GM23248 (cell line): ENCODE results near the gene PGS1. TPM values are rescaled to one million over a fixed set of nuclear protein-coding genes. Genes with fewer than 3 reads are reported as not detected.

Experiments
- DNase-seq: peaks from one replicate; pipeline ENCODE4 v3.0.0-alpha.2; 2015
- H2AFZ ChIP-seq: fragments of 200-600 bp; sonication (generic); 2 replicates; pipeline ENCODE4 v1.6.1; 2016; ENCODE audit warnings: antibody characterized with exemption
- H3F3A ChIP-seq: fragments of 200-600 bp; sonication (generic); 2 replicates; pipeline ENCODE4 v1.6.1; 2016; ENCODE audit warnings: mild to moderate bottlenecking, antibody characterized with exemption, mixed run types; ENCODE audit not compliant: insufficient read depth
- H3K27ac ChIP-seq: fragments of 200-600 bp; sonication (generic); 2 replicates; pipeline ENCODE4 v1.5.1; 2016; ENCODE audit warnings: mild to moderate bottlenecking
- H3K27me3 ChIP-seq: fragments of 200-600 bp; sonication (generic); replicated peaks from 2 replicates; pipeline ENCODE4 v1.6.1; 2016; ENCODE audit warnings: mild to moderate bottlenecking; ENCODE audit not compliant: insufficient read depth
- H3K36me3 ChIP-seq: fragments of 200-600 bp; sonication (generic); 2 replicates; pipeline ENCODE4 v1.6.1; 2016; ENCODE audit warnings: low read depth, mild to moderate bottlenecking
- H3K4me1 ChIP-seq: fragments of 200-600 bp; sonication (generic); 2 replicates; pipeline ENCODE4 v1.6.1; 2016; ENCODE audit warnings: mild to moderate bottlenecking; ENCODE audit not compliant: insufficient read depth
- H3K4me2 ChIP-seq: fragments of 200-600 bp; sonication (generic); one replicate; pipeline ENCODE4 v1.6.1; 2016; ENCODE audit warnings: mild to moderate bottlenecking; ENCODE audit not compliant: unreplicated experiment
- H3K4me3 ChIP-seq: fragments of 200-600 bp; sonication (generic); 2 replicates; pipeline ENCODE4 v1.5.1; 2016; ENCODE audit warnings: mild to moderate bottlenecking
- H3K79me2 ChIP-seq: fragments of 200-600 bp; sonication (generic); 2 replicates; pipeline ENCODE4 v1.6.1; 2016; ENCODE audit warnings: mild to moderate bottlenecking; ENCODE audit not compliant: insufficient read depth
- H3K9ac ChIP-seq: fragments of 200-600 bp; sonication (generic); 2 replicates; pipeline ENCODE4 v1.6.1; 2016; ENCODE audit warnings: mild to moderate bottlenecking
- H3K9me2 ChIP-seq: fragments of 200-600 bp; sonication (generic); 2 replicates; pipeline ENCODE4 v1.6.1; 2016; ENCODE audit warnings: mixed run types, mild to moderate bottlenecking, moderate library complexity; ENCODE audit not compliant: insufficient read depth
- H3K9me3 ChIP-seq: fragments of 200-600 bp; sonication (generic); one replicate; pipeline ENCODE4 v1.6.1; 2017; ENCODE audit warnings: low read depth
- H4K20me1 ChIP-seq: fragments of 200-600 bp; sonication (generic); 2 replicates; pipeline ENCODE4 v1.6.0; 2016; ENCODE audit not compliant: insufficient read depth
- EZH2 ChIP-seq: fragments of 200-600 bp; sonication (generic); IDR thresholded peaks from 2 replicates; pipeline ENCODE4 v1.6.1; 2018; ENCODE audit warnings: antibody characterized with exemption, mild to moderate bottlenecking; ENCODE audit not compliant: insufficient read depth, poor library complexity, severe bottlenecking
- EZH2phosphoT487 ChIP-seq: fragments of 200-600 bp; sonication (generic); IDR thresholded peaks from 2 replicates; pipeline ENCODE4 v1.6.1; 2018; ENCODE audit warnings: antibody characterized with exemption, moderate library complexity, mild to moderate bottlenecking, low read depth; ENCODE audit not compliant: insufficient read depth
- WGBS, 2 experiments: methylation state at CpG; one replicate each; pipeline ENCODE4 v1.1.6; 2015 to 2017; ENCODE audit warnings: low lambda C conversion rate in 2 of 2, low coverage in 1 of 2; ENCODE audit errors: missing lambda C conversion rate in 2 of 2; 5-methylcytosine and 5-hydroxymethylcytosine counted together
- in situ Hi-C: fragments of 300-500 bp; cut with MboI; formaldehyde crosslinking; loops from 2 replicates; pipeline ENCODE4 v1.15.0; 2020
- polyA plus RNA-seq: library from polyadenylated mRNA; unstranded; fragments of >200 nt; fragmentation: Nextera tagmentation; extraction: Ambion mirVana; gene quantifications from 2 replicates; pipeline ENCODE4 v1.2.1, GENCODE V29; 2016
- total RNA-seq: library from RNA; depleted of rRNA; stranded (reverse); fragments of >200 nt; shearing (Covaris generic); gene quantifications from 2 replicates; pipeline ENCODE4 v1.2.3, GENCODE V29; 2014

The PGS1 gene
- total and polyA plus RNA-seq, 2 experiments from 2014 or later: 30.2 to 32.5 TPM

DNA sequence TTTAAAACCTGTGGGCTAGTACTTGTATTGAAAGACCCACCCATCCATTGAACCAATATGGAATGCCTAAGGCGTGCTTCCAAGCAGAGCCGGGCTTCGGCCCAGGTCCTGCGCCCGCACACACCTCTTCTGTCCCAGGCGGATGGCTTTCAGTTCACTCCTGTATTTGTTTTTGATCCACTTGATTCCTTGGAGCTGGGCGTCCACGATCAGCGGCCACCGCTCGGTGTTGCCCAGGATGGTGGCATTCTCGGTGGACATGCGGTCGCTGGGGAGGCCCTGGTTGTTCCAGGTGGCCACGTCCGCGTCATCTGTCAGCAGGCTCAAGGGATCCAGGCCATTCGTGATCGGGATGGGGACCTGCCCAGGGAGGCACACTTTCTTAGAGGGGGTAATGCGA is 75.9 kb downstream of the PGS1 start:
- no peak overlapping the region for H3K9ac ChIP-seq
- DNase-seq: no peak
- no peaks in the 10 kb centered on the region for H3K9me3 ChIP-seq
- no peaks in the 10 kb centered on the region for H3K36me3 ChIP-seq
- no peak overlapping the region for H3K4me3 ChIP-seq
- no peaks in the 10 kb centered on the region; the same call in 1 of the 2 replicates for H3K27me3 ChIP-seq
- no peaks in the 10 kb centered on the region for H4K20me1 ChIP-seq
- no peak overlapping the region for H2AFZ ChIP-seq
- H3K4me2 ChIP-seq: no peak overlapping the region
- H3K79me2 ChIP-seq: no peaks in the 10 kb centered on the region
- no peaks in the 10 kb centered on the region for H3K4me1 ChIP-seq
- no peaks in the 10 kb centered on the region for H3F3A ChIP-seq
- WGBS, 2 experiments: 88 to 89% methylated on average over 20 of the region's 20 CpGs
- in situ Hi-C loops: no loop called here
- no peaks in the 10 kb centered on the region for H3K9me2 ChIP-seq
- H3K27ac ChIP-seq: no peak overlapping the region
- TF ChIP-seq EZH2 (no peak), EZH2phosphoT487 (no peak)

DNA sequence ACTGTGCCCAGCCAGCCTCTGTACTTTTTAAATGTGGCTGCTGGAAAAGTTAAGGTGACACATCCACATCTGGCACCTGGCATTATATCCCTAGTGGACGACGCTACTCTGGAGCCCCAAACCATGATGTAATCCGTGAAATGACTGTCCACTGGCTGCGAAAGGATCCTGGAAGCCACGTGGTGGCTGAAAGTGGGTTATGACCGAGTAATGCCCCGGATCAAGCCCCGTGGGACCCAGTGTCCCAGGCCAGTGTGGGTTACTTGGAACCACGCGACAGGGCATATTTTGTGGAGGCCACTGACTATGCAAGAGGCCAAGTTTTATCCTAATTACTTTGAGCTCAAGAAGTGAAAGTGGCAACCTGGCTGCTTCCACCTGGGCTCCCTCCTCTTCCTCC is 79.6 kb downstream of the PGS1 start:
- Histone ChIP-seq H3K9ac (no peak overlapping the region), H3K27me3 (no peaks in the 10 kb centered on the region), H3K4me1 (no peaks in the 10 kb centered on the region), H3K9me2 (no peaks in the 10 kb centered on the region), H2AFZ (no peak overlapping the region), H3K4me2 (no peak overlapping the region), H4K20me1 (no peaks in the 10 kb centered on the region), H3K4me3 (no peak overlapping the region), H3K79me2 (no peaks in the 10 kb centered on the region), H3K27ac (no peak overlapping the region), H3K36me3 (no peaks in the 10 kb centered on the region), H3K9me3 (no peaks in the 10 kb centered on the region), H3F3A (no peaks in the 10 kb centered on the region)
- in situ Hi-C loops: no loop called here
- 77 to 78% methylated on average over 10 of the region's 10 CpGs for WGBS, 2 experiments
- peak; percentile 19 for DNase-seq
- TF ChIP-seq EZH2phosphoT487 (no peak), EZH2 (no peak)

DNA sequence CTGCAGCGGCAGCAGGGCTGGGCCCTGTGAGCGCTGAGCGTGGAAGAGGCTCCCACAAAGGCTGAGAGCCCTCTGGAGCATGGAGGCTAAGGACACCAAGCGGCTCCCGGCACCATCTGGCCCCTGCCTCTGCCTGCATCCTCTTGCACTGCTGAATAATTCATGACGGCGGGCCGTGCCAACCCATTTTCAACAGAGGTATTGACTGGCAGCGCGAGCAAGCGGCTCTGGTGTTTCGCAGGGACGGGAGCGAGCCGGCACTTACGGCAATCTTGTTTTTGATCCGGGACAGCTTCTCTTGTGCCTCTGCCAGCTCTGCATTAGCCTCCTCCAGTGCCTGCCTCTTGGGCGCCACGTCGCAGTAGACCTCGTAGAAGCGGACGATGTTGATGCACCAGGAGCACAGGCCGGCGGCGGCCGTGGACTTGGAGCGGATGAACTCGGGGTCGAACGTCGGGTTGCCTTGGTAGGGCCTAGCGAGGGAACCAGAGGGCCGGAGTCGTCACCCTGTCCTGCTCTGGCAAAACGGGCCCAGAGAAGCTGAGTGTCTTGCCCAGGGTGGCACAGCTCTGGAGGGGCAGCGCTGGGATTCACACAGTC is 80.4 kb downstream of the PGS1 start:
- H3K4me1 ChIP-seq: no peaks in the 10 kb centered on the region
- no peaks in the 10 kb centered on the region for H3K36me3 ChIP-seq
- H3K27ac ChIP-seq: no peak overlapping the region
- no peaks in the 10 kb centered on the region for H3F3A ChIP-seq
- TF ChIP-seq EZH2phosphoT487 (no peak), EZH2 (no peak)
- no peak overlapping the region for H2AFZ ChIP-seq
- no peak overlapping the region for H3K4me3 ChIP-seq
- no peaks in the 10 kb centered on the region for H3K9me3 ChIP-seq
- in situ Hi-C loops: no loop called here
- 80 to 83% methylated on average over 37 of the region's 37 CpGs for WGBS, 2 experiments
- H3K9me2 ChIP-seq: no peaks in the 10 kb centered on the region
- no peaks in the 10 kb centered on the region for H3K27me3 ChIP-seq
- DNase-seq: no peak
- H3K4me2 ChIP-seq: no peak overlapping the region
- H4K20me1 ChIP-seq: no peaks in the 10 kb centered on the region
- H3K79me2 ChIP-seq: no peaks in the 10 kb centered on the region
- H3K9ac ChIP-seq: no peak overlapping the region

GRCh38 chr17:78459696-78460095 is 81.2 kb downstream of the PGS1 start:
- Histone ChIP-seq H3K36me3 (no peaks in the 10 kb centered on the region), H3K27ac (no peak overlapping the region), H3K4me1 (no peaks in the 10 kb centered on the region), H2AFZ (no peak overlapping the region), H3F3A (no peaks in the 10 kb centered on the region), H3K9ac (no peak overlapping the region), H3K9me3 (no peaks in the 10 kb centered on the region), H3K27me3 (no peaks in the 10 kb centered on the region), H4K20me1 (no peaks in the 10 kb centered on the region), H3K4me2 (no peak overlapping the region), H3K79me2 (no peaks in the 10 kb centered on the region), H3K9me2 (no peaks in the 10 kb centered on the region), H3K4me3 (no peak overlapping the region)
- in situ Hi-C loops: no loop called here
- DNase-seq: no peak
- TF ChIP-seq EZH2 (no peak), EZH2phosphoT487 (no peak)
- WGBS, 2 experiments: 78 to 79% methylated on average over 21 of the region's 21 CpGs
